ENCODE measurements around the gene VWDE.
A peak's percentile ranks its signal among the peaks of the same experiment; 100 is the strongest.
"Not testable (repeated sequence)": the region's sequence is repeated elsewhere in the genome, so short reads cannot be mapped to it uniquely, and the experiment has no call there.

VWDE gene

DNA sequence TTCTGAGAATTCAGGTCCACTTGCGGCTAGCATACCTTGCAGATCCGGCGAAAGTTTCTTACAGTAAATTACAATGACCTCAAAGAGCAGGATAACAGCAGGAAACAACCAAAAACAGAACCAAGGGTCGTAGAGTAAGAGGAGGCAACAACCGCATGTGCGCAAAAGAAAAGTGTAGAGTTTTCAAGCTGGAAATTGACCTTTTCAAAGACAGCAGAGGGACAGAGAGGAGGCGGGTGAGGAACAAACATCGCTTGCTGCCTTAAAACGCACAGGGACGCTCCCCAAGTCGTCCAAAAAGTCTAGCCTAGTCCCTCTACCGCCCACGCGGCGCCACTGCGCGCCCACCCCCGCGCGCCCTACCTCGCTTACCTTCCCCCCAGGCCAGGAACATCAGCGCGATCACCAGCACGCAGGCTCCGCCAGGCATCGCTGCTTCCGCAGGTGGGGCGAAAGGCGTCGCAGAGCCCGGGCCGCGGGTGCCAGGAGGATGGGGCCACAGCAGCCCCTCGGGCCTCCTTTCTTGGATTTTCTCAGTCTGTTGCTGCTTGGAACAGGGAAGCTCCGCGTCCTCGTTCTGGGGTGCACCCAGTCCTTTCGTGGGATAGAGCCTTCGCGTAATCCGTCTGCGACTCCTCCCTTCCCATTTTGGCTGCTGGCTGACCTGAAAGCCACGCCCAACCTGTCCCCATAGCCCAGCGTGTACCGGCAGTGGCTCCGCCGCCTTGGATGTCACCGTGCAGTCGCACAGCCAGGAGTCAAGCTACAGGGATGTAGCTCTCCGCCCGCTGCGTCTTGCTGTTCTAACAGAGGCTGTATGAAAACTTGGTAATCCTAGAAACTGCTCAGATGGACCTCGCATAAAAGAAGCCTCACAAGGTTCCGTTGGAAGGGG, at the start of gene VWDE:
VWDE (minus strand) TSS at position 579 of the 895 bp plus-strand sequence; CDS start at position 430, 149 bp downstream.
- DNase-seq, result peak in 1 of 2 donors; percentile 37

DNA sequence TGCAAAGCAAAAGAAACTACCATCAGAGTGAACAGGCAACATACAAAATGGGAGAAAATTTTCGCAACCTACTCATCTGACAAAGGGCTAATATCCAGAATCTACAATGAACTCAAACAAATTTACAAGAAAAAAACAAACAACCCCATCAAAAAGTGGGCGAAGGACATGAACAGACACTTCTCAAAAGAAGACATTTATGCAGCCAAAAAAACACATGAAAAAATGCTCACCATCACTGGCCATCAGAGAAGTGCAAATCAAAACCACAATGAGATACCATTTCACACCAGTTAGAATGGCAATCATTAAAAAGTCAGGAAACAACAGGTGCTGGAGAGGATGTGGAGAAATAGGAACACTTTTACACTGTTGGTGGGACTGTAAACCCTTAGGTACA, 49.5 kb upstream of the VWDE start:
- not testable (repeated sequence) for DNase-seq

GRCh38 chr7:12450615-12451014, 47.0 kb upstream of the VWDE start:
- no peak for DNase-seq

DNA sequence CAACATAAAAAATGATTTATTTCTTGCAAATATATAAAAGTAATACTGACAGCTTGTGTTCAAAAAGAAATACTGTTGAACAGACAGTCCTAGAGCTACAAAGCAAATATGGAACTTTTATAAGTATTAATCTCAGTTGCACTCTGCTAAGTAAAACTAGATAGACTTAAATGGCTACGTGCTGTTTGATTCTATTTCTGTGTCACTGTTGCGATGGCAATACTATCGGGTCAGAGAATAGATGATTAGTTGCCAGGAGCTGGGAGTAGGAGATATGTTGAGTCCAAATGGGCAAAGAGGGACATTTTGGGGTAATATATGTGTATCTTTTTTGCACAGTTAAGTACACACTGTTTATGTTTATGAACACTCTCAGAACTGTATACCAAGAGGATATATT, 41.1 kb upstream of the VWDE start:
- DNase-seq, result no peak

- DNase-seq, result no peak
Measured at GRCh38 chr7:12440229-12440628, 36.6 kb upstream of the VWDE start.

DNA sequence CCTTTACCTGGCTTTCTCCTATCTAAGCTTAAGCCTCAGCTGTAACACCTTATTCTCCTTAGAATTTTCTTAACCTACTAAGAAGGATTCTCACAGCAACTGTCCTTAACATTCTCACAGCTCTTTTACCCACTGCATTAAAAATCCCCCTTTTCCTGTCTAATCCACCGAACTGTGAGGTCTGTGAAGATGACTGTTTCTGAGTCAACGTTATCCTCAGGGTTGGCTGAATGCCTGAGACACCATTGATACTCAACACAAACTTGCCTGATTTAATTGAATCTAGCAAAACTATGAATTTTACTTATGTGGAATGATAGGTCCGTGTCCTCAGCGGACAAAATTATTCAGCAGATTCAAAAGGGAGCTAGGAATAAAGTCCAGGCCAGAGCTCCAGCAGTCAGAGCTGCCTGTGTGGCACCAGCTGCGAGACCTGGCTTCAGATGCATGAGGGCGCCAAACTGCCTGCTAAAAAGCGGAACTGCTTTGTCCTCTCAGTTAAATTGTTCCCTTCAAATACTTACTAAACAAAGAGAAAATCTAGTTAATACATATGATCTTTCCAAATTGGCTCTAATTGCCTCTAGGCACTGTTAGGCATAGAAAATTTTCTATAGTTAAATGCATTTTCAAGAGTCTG, 33.4 kb upstream of the VWDE start:
- DNase-seq, result no peak

DNA sequence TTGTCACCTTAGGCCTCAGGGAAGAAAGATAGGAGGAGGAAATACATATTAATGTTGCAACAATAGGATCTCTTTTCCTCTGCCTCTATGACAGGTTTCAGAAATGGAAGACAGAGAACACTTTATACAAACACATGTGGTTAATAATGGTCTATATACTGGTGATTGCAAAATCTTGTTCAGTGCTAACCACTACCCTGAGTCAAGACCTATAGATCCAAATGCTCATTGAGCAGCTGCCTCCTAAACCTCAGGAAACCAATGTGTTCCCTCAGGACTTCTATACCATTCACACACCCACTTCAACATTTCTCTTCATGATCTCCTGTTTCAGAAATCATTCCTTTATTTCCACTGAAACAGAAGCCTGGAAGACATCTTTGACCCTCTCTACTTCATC, 32.5 kb upstream of the VWDE start:
- DNase-seq, result no peak

DNA sequence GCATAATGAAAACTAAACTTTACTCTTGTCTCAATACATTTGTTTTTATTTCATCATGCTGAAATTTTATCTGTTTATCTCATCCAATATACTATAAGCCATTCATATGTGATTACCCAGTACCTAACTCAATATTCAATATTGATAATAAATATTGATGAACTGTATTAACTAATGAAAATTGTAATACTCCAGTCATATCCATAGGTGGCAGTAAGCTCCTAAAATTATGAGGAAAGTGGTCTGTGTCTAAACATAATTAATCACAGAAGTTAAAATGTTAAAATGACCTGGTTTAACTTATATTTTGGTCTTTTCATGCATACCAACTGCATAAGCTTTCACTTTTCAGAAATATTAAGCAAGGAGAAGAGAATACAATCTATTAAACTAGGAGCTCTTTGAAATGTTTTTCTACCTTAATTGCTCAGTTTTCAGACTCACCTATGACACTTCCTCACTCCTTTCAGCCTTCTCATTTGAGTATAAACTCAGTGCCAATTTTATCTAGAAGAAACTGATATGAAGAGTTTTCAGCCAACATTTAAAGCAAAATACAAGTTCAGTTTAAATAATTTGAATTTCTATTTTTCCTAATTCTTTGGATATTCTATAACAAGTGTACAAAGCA, 30.5 kb upstream of the VWDE start:
- DNase-seq, result no peak

DNA sequence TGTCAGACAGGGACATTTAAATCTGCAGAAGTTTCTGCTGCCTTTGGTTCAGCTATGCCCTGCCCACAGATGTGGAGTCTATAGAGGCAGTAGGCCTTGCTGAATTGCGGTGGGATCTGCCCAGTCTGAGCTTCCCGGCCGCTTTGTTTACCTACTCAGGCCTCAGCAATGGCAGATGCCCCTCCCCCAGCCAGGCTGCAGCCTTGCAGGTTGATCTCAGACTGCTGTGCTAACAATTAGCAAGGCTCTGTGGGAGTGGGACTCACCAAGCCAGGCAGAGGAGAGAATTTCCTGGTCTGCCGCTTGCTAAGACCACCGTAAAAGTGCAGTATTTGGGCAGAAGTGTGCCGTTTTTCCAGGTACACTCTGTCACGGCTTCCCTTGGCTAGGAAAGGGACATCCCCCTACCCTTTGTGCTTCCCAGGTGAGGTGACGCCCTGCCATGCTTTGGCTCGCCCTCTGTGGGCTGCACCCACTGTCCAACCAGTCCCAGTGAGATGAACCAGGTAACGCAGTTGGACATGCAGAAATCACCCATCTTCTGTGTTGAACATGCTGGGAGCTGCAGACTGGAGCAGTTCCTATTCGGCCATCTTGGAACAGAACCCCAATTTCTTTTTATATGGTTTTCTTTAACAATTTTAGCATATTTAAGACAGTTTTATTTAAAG, 28.4 kb upstream of the VWDE start:
- no peak for DNase-seq

DNA sequence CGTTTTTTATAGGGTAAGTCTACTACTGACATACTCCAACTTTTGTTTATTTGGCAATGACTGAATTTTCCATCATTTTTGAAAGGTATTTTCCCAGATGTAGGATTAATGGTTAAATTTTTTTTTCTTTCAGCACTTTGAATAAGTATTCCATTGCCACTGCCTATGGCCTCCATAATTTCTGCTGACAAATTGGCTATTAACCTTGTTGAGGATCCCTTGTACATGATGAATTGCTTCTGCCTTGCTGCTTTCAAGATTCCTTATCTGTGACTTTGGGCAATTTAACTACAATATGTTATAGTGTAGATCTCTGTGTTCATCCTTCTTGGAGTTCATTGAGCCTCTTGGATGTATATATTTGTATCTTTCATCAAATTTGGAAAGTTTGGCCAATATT, 21.6 kb upstream of the VWDE start:
- no peak for DNase-seq

- no peak for DNase-seq
Measured at GRCh38 chr7:12423997-12424745, 20.5 kb upstream of the VWDE start.

DNA sequence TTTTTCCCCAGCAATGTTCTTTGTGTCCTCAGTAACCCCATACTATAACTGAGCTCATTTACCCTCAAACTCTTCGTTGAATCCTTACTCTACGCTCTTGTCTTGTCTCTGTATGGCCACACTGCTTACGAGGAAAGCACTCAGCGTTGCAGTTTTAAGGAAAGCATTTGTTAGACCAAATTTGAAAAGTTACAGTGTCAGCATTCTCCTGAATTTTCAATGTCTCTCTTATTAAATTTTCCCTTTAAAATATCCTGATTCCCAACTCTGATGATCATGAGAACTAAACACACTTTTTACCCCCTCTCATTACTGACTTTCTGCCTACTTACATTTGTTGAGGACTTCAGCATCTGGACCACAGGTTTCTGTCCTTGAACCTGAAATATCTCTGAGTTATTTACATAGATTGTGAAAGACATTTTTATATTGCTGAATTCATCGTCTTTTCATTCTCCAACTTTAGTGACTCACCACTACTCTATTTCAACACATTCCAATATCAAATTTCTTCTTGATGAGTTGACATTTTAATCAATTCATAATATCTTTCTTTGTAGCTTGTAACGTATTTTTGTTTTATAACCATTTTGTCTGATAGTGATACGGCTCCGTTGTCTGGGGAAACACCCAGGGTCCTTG, 19.8 kb upstream of the VWDE start:
- no peak for DNase-seq

- DNase-seq, result no peak
Measured at GRCh38 chr7:12422554-12423320, 19.1 kb upstream of the VWDE start.

DNA sequence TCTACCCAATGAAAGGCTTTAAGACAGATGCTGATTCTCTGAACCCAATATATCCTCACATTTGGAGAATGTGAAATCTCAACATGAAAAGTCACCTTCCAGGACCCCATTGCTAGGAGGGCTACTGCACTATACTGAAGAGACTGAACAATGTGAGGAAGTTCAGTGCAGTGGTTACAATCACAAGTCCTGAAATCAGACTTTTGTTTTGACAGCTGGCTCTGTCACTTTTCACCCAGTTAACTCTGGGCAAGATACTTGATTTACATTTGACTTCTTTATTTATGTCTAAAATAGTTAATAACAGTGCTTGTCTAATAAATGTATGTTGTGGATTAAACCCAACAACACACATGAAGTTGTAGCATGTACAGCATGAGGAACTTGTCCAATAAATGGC, 14.8 kb upstream of the VWDE start:
- no peak for DNase-seq

GRCh38 chr7:12415072-12415471, 11.4 kb upstream of the VWDE start:
- DNase-seq, result no peak

DNA sequence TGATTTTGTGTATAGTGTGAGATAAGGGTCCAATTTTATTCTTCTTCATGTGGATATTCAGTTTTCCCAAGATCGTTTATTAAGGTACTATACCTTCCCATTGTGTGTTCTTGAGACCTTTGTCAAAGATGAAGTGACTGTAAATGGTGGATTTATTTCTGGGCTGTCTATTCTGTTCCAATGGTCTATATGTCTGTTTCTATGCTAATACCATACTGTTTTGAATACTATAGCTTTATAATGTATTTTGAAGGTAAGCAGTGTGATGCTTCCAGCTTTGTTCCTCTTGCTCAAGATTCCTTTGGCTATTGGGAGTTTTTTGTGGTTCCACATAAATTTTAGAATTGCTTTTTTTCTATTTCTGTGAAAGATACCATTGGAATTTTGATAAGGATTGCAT, 8.7 kb upstream of the VWDE start:
- DNase-seq, result no peak

DNA sequence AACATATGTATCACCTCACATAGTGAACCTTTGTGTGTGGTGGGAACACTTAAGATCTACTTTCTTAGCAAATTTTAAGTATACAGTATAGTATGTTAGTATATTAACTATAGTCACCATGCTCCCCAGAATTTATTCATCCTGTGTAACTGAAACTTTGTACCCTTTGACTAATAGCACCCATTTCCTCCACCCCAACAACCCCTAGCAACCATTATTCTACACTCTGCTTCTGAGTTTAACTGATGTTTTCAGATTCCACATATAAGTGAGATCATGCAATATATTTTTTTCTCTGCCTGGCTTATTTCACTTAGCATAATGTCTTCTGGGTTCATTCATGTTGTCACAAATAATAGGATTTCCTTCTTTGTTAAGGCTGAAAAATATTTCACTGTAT, 6.9 kb upstream of the VWDE start:
- DNase-seq, result no peak

- DNase-seq, result no peak
Measured at GRCh38 chr7:12409097-12409711, 5.5 kb upstream of the VWDE start.

DNA sequence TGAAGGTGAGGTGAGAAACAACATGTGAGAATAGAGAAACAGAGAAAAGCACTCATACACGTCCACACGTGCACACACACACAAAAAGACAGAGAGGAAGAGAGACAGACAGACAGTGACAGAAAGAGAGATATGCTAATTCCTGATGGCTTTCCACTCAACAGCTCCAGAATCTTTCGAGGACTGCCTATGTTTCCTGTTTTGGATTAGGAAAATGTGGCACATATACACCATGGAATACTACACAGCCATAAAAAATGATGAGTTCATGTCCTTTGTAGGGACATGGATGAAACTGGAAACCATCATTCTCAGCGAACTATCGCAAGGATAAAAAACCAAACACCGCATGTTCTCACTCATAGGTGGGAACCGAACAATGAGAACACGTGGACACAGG, 4.0 kb upstream of the VWDE start:
- not testable (repeated sequence) for DNase-seq

DNA sequence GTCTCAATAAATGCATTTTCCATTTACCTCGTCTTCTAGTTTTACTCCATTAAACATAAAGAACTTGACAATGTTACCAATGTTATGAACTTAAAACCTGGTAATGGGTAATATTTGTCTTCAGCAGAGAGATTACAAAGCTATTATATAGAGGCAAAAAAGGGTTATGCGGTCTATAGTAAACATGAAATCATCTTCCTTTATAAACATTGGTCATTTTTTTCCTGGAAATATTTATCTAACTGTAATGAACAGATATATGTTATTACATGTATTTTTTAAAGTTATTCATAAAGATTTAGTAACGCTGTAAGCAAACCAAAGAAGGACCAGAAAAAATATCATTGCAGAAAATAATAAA, 1.3 kb downstream of the VWDE start:
- DNase-seq, result no peak
